Astrocyte (in vitro differentiated cells and primary cell): Measurements from ENCODE around the gene TUT7.

Experiments
- CTCF ChIP-seq: IDR thresholded peaks from 2 replicates; pipeline ENCODE4 v1.5.1; 2011; ENCODE audit warnings: low read depth, mild to moderate bottlenecking, inconsistent platforms, low read length, moderate library complexity; ENCODE audit not compliant: insufficient read depth
- EZH2 ChIP-seq: IDR thresholded peaks from 2 replicates; pipeline ENCODE4 v1.6.1; 2012; ENCODE audit warnings: mild to moderate bottlenecking, low read length, inconsistent platforms; ENCODE audit not compliant: insufficient read depth

DNA sequence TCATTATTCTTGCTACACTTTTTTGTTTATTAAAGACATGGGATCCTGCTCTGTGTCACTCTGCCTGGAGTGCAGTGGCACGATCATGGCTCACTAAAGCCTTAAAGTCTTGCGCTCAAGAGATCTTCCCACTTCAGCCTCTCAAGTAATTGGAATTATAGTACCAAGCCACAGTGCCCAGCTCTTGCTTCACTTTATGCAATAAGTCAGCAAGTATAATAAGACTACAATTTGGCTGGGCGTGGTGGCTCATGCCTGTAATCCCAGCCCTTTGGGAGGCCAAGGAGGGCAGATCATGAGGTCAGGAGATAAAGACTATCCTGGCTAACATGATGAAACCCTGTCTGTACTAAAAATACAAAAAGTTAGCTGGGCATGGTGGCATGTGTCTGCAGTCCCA lies 100.6 kb downstream of the TUT7 start:
- TF ChIP-seq EZH2 = no peak
- no peak for TF ChIP-seq CTCF
